ENCODE data around the gene KLHL26.

KLHL26 gene

GRCh38 chr19:18687740-18688465 lies 51.1 kb downstream of the KLHL26 start:
- in situ Hi-C loops (cut with HindIII; ENCODE audit: low sequenced_read_pairs), result no loop called here
- TF ChIP-seq CTCF (IDR thresholded peaks at IDR 0.05; ENCODE audit: low read depth, low read length, missing control alignments), result no peak
- DNase-seq (ENCODE audit: low read depth), result no peak
- no peak overlapping the region for H3K4me3 ChIP-seq (ENCODE audit: low read depth, low read length)

GRCh38 chr19:18696023-18696422 lies 59.2 kb downstream of the KLHL26 start:
- no peak for DNase-seq (ENCODE audit: low read depth)
- no peak overlapping the region for H3K4me3 ChIP-seq (ENCODE audit: low read depth, low read length)
- in situ Hi-C loops (cut with HindIII; ENCODE audit: low sequenced_read_pairs), result no loop called here
- no peak for TF ChIP-seq CTCF (IDR thresholded peaks at IDR 0.05; ENCODE audit: low read depth, low read length, missing control alignments)

GRCh38 chr19:18697680-18698079 lies 60.9 kb downstream of the KLHL26 start:
- DNase-seq (ENCODE audit: low read depth), result no peak
- H3K4me3 ChIP-seq (ENCODE audit: low read depth, low read length), result no peak overlapping the region
- in situ Hi-C loops (cut with HindIII; ENCODE audit: low sequenced_read_pairs), result no loop called here
- no peak for TF ChIP-seq CTCF (IDR thresholded peaks at IDR 0.05; ENCODE audit: low read depth, low read length, missing control alignments)

- DNase-seq (ENCODE audit: low read depth), result no peak
- TF ChIP-seq CTCF (IDR thresholded peaks at IDR 0.05; ENCODE audit: low read depth, low read length, missing control alignments), result no peak
- in situ Hi-C loops (cut with HindIII; ENCODE audit: low sequenced_read_pairs), result no loop called here
- no peak overlapping the region for H3K4me3 ChIP-seq (ENCODE audit: low read depth, low read length)
These were observed 61.7 kb downstream of the KLHL26 start for GRCh38 chr19:18698321-18699167.

- in situ Hi-C loops (cut with HindIII; ENCODE audit: low sequenced_read_pairs), result no loop called here
- TF ChIP-seq CTCF (IDR thresholded peaks at IDR 0.05; ENCODE audit: low read depth, low read length, missing control alignments), result no peak
- no peak for DNase-seq (ENCODE audit: low read depth)
- no peak overlapping the region for H3K4me3 ChIP-seq (ENCODE audit: low read depth, low read length)
These were observed 62.7 kb downstream of the KLHL26 start for GRCh38 chr19:18699403-18700054.

GRCh38 chr19:18700501-18701249 lies 63.8 kb downstream of the KLHL26 start:
- in situ Hi-C loops (cut with HindIII; ENCODE audit: low sequenced_read_pairs), result no loop called here
- TF ChIP-seq CTCF (IDR thresholded peaks at IDR 0.05; ENCODE audit: low read depth, low read length, missing control alignments), result no peak
- no peak for DNase-seq (ENCODE audit: low read depth)
- H3K4me3 ChIP-seq (ENCODE audit: low read depth, low read length), result peak overlapping the region; percentile 21

Data from astrocyte of the cerebellum (primary cell).